ENCODE results near the gene ZP2.
A peak's percentile ranks its signal among the peaks of the same experiment; 100 is the strongest.
"Not testable (repeated sequence)": the region's sequence is repeated elsewhere in the genome, so short reads cannot be mapped to it uniquely, and the experiment has no call there.

The ZP2 gene

DNA sequence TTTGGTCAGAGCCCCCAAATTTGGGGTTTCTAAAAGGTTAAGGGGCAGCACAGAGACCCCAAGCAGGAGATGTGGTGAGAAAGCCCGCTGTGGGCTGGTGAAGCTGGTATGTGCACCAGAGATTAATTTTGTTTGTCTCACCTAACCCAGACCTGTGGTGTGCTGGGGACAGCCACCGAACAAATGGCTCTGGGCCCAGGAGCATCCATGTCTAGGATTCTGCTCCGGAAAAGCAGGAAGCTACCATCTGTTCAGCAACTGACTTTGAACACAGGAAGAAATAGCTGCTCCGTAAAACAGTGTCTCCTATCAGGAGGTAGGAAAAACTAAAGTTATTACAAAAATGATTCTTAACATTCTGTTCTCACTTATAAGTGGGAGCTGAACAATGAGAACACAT is 2.7 kb upstream of the ZP2 start:
- no peak for DNase-seq (ENCODE audit: low read depth)

DNA sequence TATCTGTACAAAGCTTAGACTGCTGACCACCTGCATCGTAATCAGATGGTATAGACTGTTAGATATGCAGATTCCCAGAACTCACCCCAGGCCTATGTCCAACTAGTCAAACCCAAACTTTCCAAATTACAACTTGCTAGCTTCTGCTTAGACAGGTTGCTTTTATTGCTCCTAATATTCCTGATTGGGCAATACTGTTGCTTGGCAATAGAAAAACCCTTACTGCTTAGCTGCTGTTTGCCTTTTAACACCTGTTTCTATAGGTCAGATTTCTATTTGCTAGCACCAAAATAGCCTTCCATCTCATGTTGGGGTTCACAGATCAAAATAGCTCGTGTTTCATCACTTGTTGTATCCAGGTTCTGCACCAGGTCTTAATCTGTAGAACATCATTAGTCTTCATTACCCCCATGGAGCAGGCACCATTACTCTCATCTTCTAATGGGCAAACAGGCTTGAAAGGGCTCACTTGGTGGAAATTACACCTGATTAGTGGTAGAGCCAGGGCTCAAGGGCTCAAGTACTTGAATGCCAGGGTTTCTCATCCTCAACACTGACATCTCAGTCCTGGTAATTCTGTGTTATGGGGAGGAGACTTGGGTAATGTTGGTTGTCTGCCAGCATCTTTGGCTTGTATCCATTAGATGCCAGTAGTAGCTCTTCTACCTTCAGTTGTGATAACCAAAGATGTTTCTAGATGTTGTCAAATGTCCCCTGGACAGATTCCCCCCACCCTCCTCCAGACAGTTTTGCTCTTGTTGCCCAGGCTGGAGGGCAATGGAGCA is 2.7 kb downstream of the ZP2 start:
- DNase-seq (ENCODE audit: low read depth) = no peak

DNA sequence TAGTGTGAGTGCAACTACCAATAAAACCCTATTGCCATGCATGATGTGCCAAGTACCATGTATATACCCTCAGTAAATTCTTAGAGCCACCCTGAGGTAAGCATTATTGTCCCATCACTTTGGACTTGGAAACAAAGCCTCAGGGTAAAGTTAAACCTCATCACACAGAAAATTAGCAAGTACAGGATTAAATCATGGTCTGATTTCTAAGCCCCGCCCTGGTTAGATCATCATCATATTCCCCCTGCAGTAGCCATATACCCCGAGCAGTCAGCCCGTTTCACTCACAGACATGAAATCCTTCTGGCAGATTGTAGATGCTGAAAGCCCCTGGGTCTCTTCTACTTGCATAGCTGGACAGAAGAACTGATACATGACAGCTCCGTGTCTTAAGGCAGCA is 4.8 kb downstream of the ZP2 start:
- no peak for DNase-seq (ENCODE audit: low read depth)

DNA sequence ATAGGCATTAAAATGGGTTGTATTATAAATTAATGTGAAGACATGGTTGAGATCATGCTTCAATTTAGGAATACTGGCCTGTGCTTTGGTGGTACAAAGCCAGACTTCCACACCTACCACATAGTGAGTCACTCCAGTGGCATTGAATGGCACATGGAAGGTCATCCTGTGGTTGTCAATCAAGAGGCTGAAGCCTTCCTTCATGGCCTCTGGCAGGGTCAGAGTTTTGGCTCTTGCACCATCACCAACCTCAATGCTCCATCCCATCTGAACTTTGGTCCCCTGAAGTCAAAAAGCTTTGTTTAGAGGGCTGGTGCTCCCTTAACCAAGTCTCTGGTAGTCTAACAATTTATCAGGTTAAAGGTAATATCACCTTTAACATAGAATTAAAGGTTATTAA is 6.1 kb downstream of the ZP2 start:
- no peak for DNase-seq (ENCODE audit: low read depth)

DNA sequence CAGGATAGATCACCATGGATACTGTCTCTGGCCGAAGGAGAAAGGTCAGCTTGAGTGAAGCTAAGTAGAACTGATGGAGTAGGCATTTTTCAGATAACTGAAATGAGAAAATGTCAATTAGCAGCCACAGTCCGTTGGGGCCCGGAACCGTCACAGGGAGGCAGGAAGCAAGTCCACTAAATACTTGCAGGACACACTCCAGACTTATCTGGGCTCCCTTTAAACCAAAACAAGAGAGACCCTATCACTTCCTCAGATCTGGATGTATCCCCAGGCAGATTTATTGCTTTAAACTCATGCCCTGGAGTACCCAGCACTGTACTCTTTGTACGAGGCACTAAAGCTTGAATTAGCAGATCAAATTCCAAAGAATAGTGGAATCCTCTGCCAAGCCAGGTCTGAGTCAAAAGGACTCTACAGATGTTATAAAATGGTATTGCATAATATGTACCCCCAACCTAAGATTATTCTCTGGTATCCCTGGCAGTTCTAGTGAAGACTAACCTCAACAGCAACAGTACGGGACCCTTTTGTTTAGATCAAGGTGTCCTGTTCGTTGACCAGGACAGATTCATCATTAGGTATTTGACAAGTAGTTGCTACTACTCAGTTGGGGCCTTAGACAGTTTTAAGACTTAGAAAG is 8.1 kb downstream of the ZP2 start:
- no peak for DNase-seq (ENCODE audit: low read depth)

DNA sequence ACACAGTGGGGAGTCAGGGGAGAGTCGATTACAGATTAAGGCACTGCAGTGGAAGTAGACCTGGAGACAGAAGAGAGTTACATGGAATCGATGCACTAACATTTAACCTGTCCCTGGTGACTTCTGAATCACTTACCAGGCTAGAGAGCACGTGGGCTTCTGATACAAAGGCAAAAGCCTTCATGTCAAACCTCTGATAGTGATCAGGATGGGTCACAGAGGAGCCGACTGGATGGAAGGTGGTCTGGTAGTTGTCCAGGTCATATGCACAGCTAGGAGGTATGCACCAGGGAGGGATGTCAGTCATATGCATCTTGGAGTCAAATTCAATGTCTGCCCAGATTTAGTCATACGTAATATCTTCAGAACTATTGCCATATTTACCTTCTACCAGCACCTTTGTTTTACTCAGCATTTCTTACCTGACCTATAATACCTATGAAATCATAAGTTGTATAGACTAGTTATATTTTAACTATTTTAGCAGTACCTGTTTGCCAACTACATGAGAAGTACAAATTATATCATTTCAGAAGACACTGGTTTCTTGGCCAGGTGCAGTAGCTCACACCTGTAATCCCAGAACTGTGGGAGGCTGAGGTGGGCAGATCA is 11.7 kb downstream of the ZP2 start:
- DNase-seq (ENCODE audit: low read depth) = no peak

DNA sequence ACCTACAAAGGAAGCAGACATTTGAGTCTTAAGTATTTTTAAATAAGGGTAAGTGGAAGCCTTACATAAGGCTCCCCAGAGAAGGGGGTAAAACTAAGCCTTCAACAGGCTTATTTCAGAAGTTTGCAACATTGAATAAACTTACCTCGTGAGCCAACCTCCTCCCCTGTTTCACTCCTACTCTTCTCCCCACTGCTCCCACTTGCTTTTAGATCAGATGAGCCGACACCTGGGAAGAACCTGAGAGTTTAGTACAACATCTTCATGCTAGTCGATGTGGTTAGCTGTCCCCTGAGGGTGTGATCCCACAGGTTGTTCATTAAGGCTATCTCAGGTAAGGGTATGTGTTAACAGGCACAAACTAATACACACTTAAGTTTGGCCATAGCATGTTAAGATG is 13.8 kb downstream of the ZP2 start:
- DNase-seq (ENCODE audit: low read depth) = no peak

DNA sequence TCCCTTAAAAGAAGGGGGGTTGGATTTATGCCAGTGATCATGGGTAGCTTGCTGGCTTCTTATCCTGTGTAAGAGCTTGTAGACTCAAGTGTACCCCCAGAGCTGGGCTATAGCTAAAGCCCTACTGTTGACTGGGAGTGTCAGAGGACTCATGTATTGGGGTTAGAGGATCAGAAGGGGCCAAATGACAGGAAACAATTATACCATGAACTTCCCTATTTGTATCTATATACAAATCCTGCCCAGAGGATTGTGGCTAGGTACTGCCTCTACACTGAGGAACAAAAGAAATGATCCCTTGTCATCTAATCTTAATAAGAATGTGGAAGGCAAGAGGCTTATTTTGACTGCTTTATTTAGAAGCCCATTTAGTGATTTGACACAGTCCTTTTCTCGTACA is 14.3 kb downstream of the ZP2 start:
- DNase-seq (ENCODE audit: low read depth) = no peak

DNA sequence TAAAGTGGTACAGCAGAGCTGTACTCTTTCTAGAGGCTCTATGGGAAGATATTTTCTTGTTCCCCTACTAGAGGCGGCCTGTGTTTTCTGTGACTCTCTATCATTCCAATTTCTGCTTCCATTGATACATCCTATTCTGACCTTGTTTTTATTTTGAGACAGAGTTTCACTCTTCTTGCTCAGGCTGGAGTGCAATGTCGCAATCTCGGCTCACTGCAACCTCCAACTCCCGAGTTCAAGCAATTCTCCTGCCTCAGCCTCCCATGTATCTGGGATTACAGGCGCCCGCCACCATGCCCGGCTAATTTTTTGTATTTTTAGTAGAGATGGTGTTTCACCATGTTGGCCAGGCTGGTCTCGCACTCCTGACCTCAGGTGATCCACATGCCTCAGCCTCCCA is 16.0 kb downstream of the ZP2 start:
- not testable (repeated sequence) for DNase-seq (ENCODE audit: low read depth)

DNA sequence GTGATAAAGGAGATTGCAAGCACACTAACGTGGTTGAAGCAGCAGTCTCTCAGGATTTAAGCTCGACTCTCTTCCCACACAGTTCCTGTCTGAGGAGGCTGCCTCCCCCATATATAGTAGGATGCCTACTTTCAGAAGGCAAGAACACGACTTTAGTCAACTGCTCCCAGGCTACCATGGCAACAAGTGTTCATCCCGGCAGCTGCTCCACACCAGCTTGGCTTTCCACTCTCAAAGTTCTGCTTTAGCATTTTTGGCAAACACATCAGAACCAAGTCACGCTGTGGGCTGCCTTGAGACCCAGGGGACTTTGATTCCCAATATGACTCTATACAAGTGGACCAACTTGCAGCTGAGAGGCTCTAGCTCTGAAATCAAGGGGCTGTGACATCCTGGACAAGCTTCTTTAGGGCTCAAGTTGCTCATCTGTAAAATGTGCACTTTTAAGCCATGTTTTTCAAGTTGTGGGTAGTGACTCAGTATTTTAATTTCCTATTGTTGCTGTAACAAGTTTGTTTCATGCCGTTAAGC is 16.5 kb downstream of the ZP2 start:
- peak; percentile 29 for DNase-seq (ENCODE audit: low read depth)

DNA sequence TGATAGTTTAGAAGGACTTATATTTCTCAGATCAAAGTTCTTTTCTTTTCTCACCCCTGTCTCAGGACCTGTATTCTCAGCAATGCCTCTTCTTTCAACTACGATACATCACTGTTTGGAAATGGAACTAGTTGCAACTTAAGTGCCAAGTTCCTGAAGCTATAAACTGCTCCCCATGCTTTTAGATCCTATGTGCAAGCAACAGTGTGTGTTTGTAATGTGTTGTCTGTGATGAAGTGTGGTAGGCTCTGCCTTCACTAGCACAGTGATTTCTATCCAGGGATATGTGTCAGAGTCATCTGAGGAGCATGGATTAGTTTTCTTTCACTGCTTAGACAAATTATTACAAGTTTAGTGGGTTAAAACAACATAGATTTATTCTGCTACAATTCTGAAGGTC is 18.4 kb downstream of the ZP2 start:
- DNase-seq (ENCODE audit: low read depth) = no peak

DNA sequence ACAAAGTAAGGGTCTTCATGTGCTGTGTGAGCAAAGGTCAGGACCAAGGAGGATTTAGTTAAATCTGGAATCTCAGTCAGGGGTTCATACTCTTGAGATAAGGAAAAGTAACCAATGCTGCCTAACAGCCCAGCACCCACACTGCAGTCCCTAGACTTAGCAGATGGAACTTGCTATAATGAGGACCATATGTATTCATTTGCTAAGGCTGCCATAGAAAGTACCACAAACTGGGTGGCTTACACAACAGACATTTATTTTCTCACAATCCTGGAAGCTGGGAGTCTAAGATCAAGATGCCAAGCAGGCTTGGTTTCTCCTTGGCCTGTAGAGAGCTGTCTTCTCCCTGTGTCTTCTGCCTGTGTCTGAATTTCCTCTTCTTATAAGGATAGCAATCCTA is 20.8 kb downstream of the ZP2 start:
- DNase-seq (ENCODE audit: low read depth) = peak; percentile 91

DNA sequence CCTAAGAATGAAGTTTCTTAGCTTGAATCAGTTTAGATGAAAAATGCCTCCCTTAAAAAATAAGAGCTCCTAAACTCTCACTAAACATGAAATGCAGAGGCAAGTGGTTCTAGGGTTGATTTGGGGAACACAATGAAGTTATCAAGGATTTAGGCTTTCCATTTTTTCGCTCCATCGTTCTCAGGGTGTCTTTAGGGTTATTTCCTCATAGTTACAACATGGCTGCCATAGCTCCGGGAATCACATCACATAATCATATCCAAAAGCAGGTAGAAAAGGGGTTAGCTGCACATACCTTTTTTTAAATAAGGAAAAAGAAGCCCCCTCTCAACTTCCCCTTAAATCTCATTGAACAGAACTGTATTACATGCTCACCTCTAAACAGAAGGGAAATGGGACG is 21.4 kb downstream of the ZP2 start:
- DNase-seq (ENCODE audit: low read depth) = no peak

DNA sequence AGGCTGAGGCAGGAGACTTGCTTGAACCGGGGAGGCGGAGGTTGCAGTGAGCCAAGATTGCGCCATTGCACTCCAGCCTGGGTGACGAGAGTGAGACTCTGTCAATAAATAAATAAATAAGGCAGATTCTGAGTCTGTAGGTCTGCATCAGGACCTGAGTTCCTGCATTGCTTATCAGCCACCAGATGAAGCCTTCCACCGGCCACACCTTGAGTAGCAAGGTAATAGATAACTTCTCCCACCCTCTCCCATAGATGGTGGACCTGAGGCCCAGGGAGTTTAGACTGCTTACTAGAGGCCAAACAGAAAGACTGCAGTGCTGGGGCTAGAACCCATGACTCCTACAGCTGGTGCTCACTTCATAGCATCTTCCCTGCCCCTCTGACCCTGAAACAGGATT is 22.1 kb downstream of the ZP2 start:
- no peak for DNase-seq (ENCODE audit: low read depth)

DNA sequence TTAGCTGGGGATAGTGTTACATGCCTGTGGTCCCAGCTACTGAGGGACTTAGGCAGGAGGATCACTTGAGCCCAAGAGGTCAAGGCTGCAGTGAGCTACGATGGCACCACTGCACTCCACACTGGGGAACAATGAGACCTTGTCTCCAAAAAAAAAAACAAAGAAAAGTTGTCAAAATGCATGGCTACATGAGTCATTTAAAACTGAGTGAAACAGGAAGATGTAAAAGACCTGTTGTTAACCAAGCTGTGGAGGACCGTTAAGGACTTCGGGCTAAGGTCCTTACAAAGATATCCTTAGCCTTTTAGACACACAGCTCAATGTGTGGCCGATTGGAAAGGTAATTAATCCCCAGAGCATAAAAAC is 25.1 kb downstream of the ZP2 start:
- DNase-seq (ENCODE audit: low read depth) = no peak

DNA sequence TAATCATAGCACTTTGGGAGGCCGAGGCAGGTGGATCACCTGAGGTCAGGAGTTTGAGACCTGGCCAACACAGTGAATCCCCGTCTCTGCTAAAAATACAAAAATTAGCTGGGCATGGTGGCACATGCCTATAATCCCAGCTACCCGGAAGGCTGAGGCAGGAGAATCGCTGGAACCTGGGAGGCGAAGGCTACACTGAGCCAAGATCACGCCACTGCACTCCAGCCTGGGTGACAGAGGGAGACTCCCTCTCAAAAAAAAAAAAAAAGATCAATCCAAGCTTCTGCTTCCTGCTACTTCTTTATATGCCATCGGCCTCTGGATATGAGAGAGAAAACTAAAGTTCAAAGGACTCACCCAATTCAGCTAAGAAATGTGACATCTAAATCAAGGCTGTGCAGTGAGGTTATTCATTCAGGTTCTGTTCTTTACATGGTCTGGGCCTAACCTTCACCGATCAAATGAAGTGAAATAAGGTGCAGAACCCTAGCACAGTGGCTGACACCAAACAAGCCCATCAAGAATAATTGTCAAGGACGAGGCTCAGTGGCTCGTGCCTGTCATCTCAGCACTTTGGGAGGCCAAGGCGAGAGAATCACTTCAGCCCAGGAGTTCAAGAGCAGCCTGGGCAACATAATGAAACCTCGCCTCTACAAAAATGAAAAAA is 25.6 kb downstream of the ZP2 start:
- DNase-seq (ENCODE audit: low read depth) = no peak

DNA sequence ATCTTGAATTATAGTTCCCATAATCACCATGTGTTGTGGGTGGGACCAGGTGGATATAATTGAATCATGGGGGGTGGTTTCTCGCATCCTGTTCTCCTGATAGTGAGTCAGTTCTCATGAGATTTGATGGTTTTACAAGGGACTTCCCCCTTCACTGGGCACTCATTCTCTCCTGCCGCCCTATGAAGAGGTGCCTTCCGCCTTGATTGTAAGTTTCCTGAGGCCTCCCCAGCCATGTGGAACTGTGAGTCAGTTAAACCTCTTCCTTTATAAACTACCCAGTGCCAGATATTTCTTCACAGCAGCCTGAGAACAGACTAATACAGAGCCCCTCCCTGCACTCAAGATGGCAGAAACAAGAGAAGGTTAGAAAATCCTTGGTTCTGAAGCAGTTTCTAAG is 26.5 kb downstream of the ZP2 start:
- DNase-seq (ENCODE audit: low read depth) = no peak

DNA sequence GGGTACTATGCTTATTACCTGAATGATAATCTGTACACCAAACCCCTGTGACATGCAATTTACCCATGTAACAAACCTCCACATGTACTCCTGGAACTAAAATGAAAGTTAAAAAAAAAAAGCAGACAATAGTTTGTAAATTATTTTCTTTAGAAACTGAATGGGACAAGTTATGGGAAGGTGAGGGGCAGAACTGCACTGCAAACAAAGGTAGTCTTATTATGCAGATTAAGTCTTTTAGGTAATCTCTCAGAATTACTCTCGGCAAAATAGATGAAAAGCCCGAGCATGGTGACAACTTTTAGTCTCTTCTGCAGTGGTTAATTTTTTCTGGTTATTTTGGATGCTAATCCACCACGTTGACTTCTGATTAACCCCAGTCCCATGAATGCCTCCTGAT is 27.4 kb downstream of the ZP2 start:
- DNase-seq (ENCODE audit: low read depth) = no peak

DNA sequence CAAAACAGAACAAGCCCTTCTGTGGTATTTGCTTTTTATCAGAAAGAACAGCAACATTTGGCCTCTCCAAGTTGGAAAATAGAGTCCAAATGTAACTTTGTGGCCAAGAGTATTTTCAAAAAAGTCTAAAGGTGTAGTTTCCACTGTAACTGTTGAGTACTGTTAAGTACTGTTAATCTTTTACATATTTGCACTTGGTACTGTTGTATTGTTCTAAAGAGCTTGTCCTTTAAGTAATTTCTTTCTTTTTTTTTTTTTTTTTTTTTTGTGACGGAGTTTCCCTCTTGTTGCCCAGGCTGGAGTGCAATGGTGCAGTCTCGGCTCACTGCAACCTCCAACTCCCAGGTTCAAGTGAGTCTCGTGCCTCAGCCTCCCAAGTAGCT is 31.4 kb downstream of the ZP2 start:
- DNase-seq (ENCODE audit: low read depth) = no peak

DNA sequence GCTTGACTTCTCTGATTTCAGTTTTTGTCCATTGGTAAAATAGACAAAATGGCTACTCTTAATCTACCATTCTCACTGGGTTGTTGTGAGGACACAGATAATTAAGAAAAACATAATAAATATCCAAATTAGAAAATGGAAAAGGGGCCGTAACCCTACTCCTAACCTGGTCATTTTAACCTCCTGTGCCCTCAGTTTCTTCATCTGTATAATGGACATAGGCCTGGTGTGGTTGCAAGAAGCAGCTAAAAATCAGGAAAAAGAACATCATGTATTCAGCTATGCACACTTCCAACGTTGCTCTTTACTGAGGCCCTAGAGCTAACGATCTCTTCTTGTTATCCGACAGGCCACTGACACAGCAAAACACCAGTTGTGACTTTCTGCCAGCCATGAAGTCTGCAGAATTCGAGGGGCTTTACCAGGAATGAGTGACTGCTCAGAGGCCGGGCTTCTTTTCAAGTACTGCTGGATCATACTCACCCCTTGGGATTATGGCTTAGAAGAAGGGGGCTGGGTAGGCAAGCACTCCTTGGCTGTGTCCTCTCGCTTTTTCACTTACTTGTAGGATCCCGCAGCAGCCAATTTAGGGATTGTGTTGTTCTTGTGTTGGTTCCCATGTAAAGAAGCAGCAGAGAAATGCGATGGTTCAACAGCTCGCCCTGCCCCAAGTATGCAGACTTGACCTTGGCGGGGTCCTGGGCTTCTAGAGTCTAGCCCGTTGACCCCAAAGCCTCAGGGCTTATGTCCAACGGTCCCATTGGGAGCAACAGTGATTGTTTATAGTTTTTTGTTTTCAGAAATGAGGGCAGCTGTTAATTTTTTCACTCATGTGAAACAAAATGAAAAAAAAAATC is 32.0 kb downstream of the ZP2 start:
- DNase-seq (ENCODE audit: low read depth) = no peak

DNA sequence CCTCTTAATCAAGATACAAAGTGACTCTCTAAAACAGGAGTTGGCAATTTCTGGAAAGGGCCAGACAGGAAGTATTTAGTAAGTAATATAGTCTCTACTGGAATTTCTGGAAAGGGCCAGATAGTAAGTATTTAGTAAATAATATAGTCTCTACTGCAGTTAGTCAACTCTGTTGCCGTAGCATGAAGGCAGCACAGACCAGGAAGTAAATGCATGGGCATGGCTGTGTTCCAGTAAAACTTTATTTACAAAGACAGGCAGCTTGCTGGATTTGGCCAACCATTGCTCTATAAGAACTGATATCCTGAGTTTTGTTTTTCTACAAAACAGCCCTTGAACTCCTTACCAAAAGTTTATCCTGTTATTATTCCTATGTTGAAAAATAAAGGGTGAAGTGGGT is 36.0 kb downstream of the ZP2 start:
- DNase-seq (ENCODE audit: low read depth) = no peak

DNA sequence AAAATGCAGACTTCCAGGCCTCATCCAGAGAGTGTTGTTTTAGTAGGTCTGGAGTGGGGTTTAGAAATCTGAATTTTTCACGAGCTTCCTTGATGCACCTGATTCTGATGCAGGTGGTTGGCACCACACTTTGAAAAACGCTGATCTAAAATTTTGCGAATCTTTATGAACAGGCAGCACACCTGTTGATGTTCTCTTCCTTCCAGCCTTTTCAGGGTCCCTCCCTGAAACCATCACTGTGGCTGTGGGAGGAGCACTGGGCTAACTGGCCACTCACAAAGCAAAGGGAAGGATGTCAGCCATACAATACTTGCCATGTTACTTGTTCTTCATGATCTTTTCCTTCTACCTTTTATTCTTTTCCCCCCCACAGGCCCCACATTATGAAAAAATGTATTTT is 38.7 kb downstream of the ZP2 start:
- DNase-seq (ENCODE audit: low read depth) = no peak
